CD4-positive, alpha-beta T cell treated with Interferon gamma for 1 hour (primary cell): ENCODE measurements around the gene RANBP6.

Source experiments
- DNase-seq: peaks from one replicate; pipeline ENCODE4 v3.0.0-alpha.2; 2020

Gene RANBP6

GRCh38 chr9:6007058-6007769 is 8.2 kb downstream of the RANBP6 start:
- DNase-seq = peak; percentile 90

GRCh38 chr9:6006749-6007057 is 8.7 kb downstream of the RANBP6 start:
- no peak for DNase-seq

GRCh38 chr9:6000955-6001354 is 14.5 kb downstream of the RANBP6 start:
- no peak for DNase-seq

GRCh38 chr9:5999443-6000101 is 15.9 kb downstream of the RANBP6 start:
- no peak for DNase-seq

- DNase-seq = no peak
Measured at GRCh38 chr9:5994493-5994892, 20.9 kb downstream of the RANBP6 start.

- no peak for DNase-seq
Measured at GRCh38 chr9:5988265-5988664, 27.2 kb downstream of the RANBP6 start.

- no peak for DNase-seq
Measured at GRCh38 chr9:5983042-5983441, 32.4 kb downstream of the RANBP6 start.

GRCh38 chr9:5982317-5982716 is 33.1 kb downstream of the RANBP6 start:
- no peak for DNase-seq

- DNase-seq = no peak
Measured at GRCh38 chr9:5978523-5978922, 36.9 kb downstream of the RANBP6 start.

- DNase-seq = no peak
Measured at GRCh38 chr9:5976674-5977397, 38.6 kb downstream of the RANBP6 start.

- no peak for DNase-seq
Measured at GRCh38 chr9:5971740-5972139, 43.7 kb downstream of the RANBP6 start.
